Left lung (tissue), 10 donors: Measurements from ENCODE around the gene TSPEAR. TPM values are rescaled to one million over a fixed set of nuclear protein-coding genes. Genes with fewer than 3 reads are reported as not detected.

Source experiments
- ATAC-seq: fragments of 200-7000 bp; cut with Tn5 transposase; one replicate; pipeline ENCODE4 v1.9.1; 2020; ENCODE audit warnings: moderate library complexity
- DNase-seq, 4 donors: peaks; one replicate each; pipeline ENCODE4 v3.0.0-alpha.2; 2013 to 2020
- H3K27ac ChIP-seq, 2 donors: fragments of 200-600 bp; sonication (generic) in 1 of 2; one replicate each; pipeline versions ENCODE4 v1.5.0 to v1.8.0; 2020 to 2021
- H3K27me3 ChIP-seq, 2 donors: fragments of 200-600 bp; sonication (generic) in 1 of 2; one replicate each; pipeline versions ENCODE4 v1.5.0 to v1.8.0; 2020 to 2021
- H3K36me3 ChIP-seq, 2 donors: fragments of 200-600 bp; sonication (generic) in 1 of 2; one replicate each; pipeline versions ENCODE4 v1.5.0 to v1.8.0; 2020 to 2021
- H3K4me1 ChIP-seq, 2 donors: fragments of 200-600 bp; one replicate each; pipeline ENCODE4 v1.8.0; 2021
- H3K4me3 ChIP-seq, 2 donors: fragments of 200-600 bp; sonication (generic) in 1 of 2; one replicate each; pipeline versions ENCODE4 v1.5.0 to v1.8.0; 2020 to 2021; ENCODE audit warnings: mild to moderate bottlenecking in 1 of 2
- H3K9me3 ChIP-seq, 2 donors: fragments of 200-600 bp; sonication (generic) in 1 of 2; one replicate each; pipeline versions ENCODE4 v1.5.0 to v1.8.0; 2020 to 2021
- intact Hi-C, 2 donors: fragments of 100-400 bp; cut with DNase I; formaldehyde crosslinking; loops; one replicate each; pipeline versions ENCODE4 v1.11.2 to v1.14.2; 2022
- polyA plus RNA-seq, 6 donors: library from polyadenylated mRNA; unstranded; fragments of 120-200 nt; gene quantifications; one replicate each; pipeline ENCODE4 v1.2.1, GENCODE V29; 2013; ENCODE audit not compliant: insufficient read length in 6 of 6
- total RNA-seq, 2 donors: library from RNA; stranded (reverse); fragmentation: NEBNext Ultra II Directional; extraction: Animal tissue kit (Norgen Biotek cat#: 25700); gene quantifications; one replicate each; pipeline ENCODE4 v1.2.1, GENCODE V29; 2021
- TF ChIP-seq, protein P1 (sequence below), 2 donors: fragments of 200-600 bp; sonication (generic) in 1 of 2; IDR thresholded peaks; one replicate each; pipeline versions ENCODE4 v1.5.0 to v1.8.0; 2021; ENCODE audit warnings: antibody characterized with exemption in 2 of 2
- donor health status: DM: no; HTN: yes; CAD: no.
- donor health status: DM: no; HTN: no; CAD: no.

TSPEAR gene
- total and polyA plus RNA-seq, 8 donors: 0.10 to 4.7 (median 3.3) TPM

DNA sequence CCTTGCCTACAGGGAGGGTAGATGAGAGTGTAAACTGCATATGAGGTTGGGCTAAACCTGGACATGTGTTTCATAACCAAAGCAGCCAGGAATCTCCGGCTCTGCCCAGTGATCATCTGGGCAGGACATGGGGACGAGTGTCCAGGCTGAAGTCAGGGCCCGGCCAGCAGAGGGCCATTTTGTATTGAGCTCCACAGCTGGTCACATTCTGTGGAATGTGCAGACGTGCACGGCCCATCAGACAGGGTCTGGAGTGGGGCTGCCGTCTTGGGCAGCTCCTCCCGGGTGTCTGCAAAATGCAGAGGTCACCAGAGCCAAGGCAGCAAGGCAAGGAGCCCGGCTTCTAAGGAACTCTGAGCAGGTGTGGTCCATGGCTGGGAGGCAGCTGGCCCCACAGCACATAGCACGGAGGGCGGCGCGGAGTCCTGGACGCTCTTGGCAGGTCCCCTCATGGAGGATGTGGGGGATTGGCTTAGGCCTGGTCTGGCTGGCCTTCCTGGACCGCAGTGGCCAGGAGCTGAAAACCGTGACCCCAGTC, 249.8 kb downstream of the TSPEAR start:
- no peaks in the 10 kb centered on the region for H3K9me3 ChIP-seq
- TF ChIP-seq, protein P1, sequence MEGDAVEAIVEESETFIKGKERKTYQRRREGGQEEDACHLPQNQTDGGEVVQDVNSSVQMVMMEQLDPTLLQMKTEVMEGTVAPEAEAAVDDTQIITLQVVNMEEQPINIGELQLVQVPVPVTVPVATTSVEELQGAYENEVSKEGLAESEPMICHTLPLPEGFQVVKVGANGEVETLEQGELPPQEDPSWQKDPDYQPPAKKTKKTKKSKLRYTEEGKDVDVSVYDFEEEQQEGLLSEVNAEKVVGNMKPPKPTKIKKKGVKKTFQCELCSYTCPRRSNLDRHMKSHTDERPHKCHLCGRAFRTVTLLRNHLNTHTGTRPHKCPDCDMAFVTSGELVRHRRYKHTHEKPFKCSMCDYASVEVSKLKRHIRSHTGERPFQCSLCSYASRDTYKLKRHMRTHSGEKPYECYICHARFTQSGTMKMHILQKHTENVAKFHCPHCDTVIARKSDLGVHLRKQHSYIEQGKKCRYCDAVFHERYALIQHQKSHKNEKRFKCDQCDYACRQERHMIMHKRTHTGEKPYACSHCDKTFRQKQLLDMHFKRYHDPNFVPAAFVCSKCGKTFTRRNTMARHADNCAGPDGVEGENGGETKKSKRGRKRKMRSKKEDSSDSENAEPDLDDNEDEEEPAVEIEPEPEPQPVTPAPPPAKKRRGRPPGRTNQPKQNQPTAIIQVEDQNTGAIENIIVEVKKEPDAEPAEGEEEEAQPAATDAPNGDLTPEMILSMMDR (IDR thresholded peaks at IDR 0.05): peak in 1 of 2 donors; percentile 12
- H3K36me3 ChIP-seq: no peaks in the 10 kb centered on the region
- intact Hi-C loops: no loop called here
- H3K4me1 ChIP-seq: peaks cover 0 to under 1% of the 10 kb centered on the region in 2 donors
- peaks cover 0 to 4% of the 10 kb centered on the region in 2 donors for H3K27me3 ChIP-seq
- H3K27ac ChIP-seq: no peak overlapping the region
- DNase-seq (peak in 2 of 4 donors; percentile 45 to 65), ATAC-seq (peak; percentile 53)
- no peak overlapping the region for H3K4me3 ChIP-seq

DNA sequence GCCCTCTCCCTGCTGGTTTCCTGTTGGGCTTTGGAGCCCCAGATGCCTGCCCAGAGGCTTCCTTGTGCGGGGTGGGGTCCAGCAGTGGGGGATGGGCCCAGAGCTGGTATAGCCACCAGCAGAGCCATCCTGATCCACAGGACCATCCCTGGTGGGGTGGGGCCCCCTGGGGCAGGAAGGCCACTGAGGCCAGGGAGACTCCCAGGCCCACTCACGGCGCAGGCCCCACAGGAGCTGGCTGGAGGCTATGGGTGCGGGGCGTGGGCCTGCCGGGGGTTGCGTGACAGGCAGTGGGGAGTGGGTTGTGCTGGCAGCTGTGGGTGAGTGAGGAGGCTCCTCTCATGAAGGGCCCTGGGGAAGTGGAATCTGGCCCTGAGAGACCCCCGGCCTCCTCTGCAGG, 250.4 kb downstream of the TSPEAR start:
- Histone ChIP-seq H3K27ac (no peak overlapping the region), H3K4me1 (peaks cover 4 to 6% of the 10 kb centered on the region in 2 donors), H3K36me3 (no peaks in the 10 kb centered on the region), H3K27me3 (peaks cover 0 to 8% of the 10 kb centered on the region in 2 donors), H3K9me3 (no peaks in the 10 kb centered on the region), H3K4me3 (no peak overlapping the region)
- ATAC-seq (no peak), DNase-seq (peak in 1 of 4 donors; percentile 57)
- intact Hi-C loops: no loop called here
- TF ChIP-seq, protein P1 (IDR thresholded peaks at IDR 0.05): no peak

- no peak for DNase-seq
- H3K27me3 ChIP-seq: peaks cover 0 to 14% of the 10 kb centered on the region in 2 donors
- no peak for ATAC-seq
- no peaks in the 10 kb centered on the region for H3K36me3 ChIP-seq
- H3K4me1 ChIP-seq: peaks cover 5 to 9% of the 10 kb centered on the region in 2 donors
- TF ChIP-seq, protein P1 (IDR thresholded peaks at IDR 0.05): no peak
- intact Hi-C loops: no loop called here
- H3K9me3 ChIP-seq: no peaks in the 10 kb centered on the region
- no peak overlapping the region for H3K27ac ChIP-seq
- no peak overlapping the region for H3K4me3 ChIP-seq
These were observed 251.0 kb downstream of the TSPEAR start for GRCh38 chr21:44460441-44460755.

DNA sequence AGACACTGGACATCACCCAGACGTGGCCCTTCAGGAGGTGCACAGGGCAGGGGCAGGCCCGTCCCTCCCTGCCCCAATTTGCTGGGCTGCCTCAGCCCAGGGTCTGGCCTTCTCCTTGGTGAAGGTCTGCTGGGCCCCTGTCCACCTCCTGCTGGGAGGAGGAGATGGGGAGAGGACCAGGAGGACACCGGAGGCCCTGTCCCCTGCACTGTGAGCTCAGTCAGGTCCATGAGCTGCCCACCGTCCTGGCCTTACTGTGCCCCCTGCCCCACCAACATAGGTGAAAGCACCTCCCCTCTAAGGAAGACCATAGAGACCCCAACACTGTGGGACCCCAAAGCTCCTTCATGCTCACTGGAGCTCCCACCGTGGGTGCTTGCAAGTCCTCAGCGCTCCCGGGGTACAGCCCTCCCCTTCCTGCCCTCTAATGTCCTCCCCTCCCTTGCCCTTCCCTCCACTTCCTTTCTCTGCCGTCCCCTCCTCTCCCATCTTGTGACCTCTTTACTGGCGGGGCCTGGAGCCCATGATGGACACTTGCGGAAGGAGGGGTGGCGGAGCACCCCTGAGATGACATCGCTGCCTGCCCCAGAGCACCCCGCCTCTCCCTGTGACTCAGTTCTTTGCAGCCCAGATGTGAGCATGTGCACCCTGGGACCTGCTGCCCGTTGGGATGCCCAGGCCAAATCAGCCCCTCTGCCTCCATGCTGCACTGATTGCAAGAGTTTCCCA, 251.5 kb downstream of the TSPEAR start:
- DNase-seq (no peak), ATAC-seq (no peak)
- TF ChIP-seq, protein P1 (IDR thresholded peaks at IDR 0.05): no peak
- intact Hi-C loops: no loop called here
- Histone ChIP-seq H3K27me3 (peaks cover 0 to 15% of the 10 kb centered on the region in 2 donors), H3K36me3 (no peaks in the 10 kb centered on the region), H3K27ac (no peak overlapping the region), H3K9me3 (no peaks in the 10 kb centered on the region), H3K4me1 (peaks cover 5 to 11% of the 10 kb centered on the region in 2 donors), H3K4me3 (no peak overlapping the region)

DNA sequence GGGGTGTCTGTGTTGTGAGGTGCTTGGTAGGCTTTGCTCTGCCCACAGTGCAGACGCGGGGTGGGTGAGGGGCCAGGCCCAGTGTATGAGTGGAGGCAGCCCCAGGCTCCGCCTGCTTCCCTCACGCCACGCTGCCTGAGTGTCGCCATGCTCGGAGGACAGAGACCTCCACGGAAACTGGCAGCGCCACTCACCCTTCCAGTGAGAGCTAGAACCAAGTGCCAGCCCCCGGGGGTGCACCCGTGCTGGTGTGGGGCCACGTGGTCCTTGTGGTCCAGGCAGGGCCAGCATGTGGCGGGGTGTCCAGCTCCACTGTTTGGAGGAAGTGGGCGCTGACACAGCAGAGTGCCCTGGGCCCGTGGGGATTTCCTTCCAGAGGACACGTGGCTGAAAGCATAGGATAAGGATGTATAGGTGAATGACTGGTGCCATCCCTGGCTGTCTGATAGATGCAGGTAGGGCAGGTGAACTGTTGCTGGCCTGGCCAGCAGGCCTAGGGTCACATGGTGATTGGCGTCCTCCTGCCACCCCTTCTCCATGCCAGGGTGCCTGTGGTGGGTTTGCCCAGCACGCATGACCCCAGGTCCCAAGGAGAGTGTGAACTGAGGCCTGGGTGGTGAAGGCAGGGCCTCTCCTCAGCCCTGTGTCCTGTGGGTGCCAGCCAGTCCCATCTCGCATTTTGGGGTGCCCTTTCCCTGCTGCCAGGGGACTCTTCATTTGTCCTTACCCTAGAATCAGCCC, 252.2 kb downstream of the TSPEAR start:
- DNase-seq (peak in 1 of 4 donors; percentile 72), ATAC-seq (no peak)
- H3K4me3 ChIP-seq: no peak overlapping the region
- H3K36me3 ChIP-seq: no peaks in the 10 kb centered on the region
- TF ChIP-seq, protein P1 (IDR thresholded peaks at IDR 0.05): no peak
- intact Hi-C loops: no loop called here
- peaks cover 0 to 21% of the 10 kb centered on the region in 2 donors for H3K27me3 ChIP-seq
- peaks cover 5 to 13% of the 10 kb centered on the region in 2 donors for H3K4me1 ChIP-seq
- no peaks in the 10 kb centered on the region for H3K9me3 ChIP-seq
- H3K27ac ChIP-seq: no peak overlapping the region
